Loucy (cell line): ENCODE data around the gene LDAH.

Experiments
- H2AFZ ChIP-seq: fragments of 200-600 bp; sonication (generic); 2 replicates; pipeline ENCODE4 v1.6.0; 2016; ENCODE audit warnings: antibody characterized with exemption, mild to moderate bottlenecking, low read length, moderate library complexity
- H3F3A ChIP-seq: fragments of 200-600 bp; 2 replicates; pipeline ENCODE4 v1.6.0; 2016; ENCODE audit warnings: antibody characterized with exemption, low read depth, mild to moderate bottlenecking
- H3K27me3 ChIP-seq: fragments of 200-600 bp; sonication (generic); 2 replicates; pipeline ENCODE4 v1.6.1; 2014; ENCODE audit warnings: low read length, mild to moderate bottlenecking; ENCODE audit not compliant: insufficient read depth, poor library complexity, severe bottlenecking
- H3K36me3 ChIP-seq: fragments of 200-600 bp; sonication (generic); 2 replicates; pipeline ENCODE4 v1.6.1; 2016; ENCODE audit warnings: low read length; ENCODE audit not compliant: insufficient read depth
- H3K4me1 ChIP-seq: fragments of 200-600 bp; sonication (generic); 2 replicates; pipeline ENCODE4 v1.5.1; 2014; ENCODE audit warnings: low read length, mild to moderate bottlenecking; ENCODE audit not compliant: insufficient read depth, poor library complexity, severe bottlenecking
- H3K4me2 ChIP-seq: fragments of 200-600 bp; sonication (generic); 2 replicates; pipeline ENCODE4 v1.6.0; 2014; ENCODE audit warnings: antibody characterized with exemption, low read length, low read depth, mild to moderate bottlenecking; ENCODE audit not compliant: poor library complexity, severe bottlenecking
- H3K4me3 ChIP-seq: fragments of 200-600 bp; sonication (generic); 2 replicates; pipeline ENCODE4 v1.5.1; 2014; ENCODE audit warnings: low read length, mild to moderate bottlenecking, mixed read lengths; ENCODE audit not compliant: poor library complexity, severe bottlenecking
- H3K79me2 ChIP-seq: fragments of 200-600 bp; sonication (generic); 2 replicates; pipeline ENCODE4 v1.6.1; 2014; ENCODE audit warnings: low read length; ENCODE audit not compliant: insufficient read depth
- H3K9ac ChIP-seq: fragments of 200-600 bp; sonication (generic); 2 replicates; pipeline ENCODE4 v1.6.0; 2014; ENCODE audit warnings: mild to moderate bottlenecking, low read depth, low read length, moderate library complexity; ENCODE audit not compliant: poor library complexity, severe bottlenecking
- H3K9me2 ChIP-seq: fragments of 200-600 bp; sonication (generic); replicated peaks from 2 replicates; pipeline ENCODE4 v1.6.1; 2016; ENCODE audit warnings: low read depth, low read length, mixed read lengths
- H3K9me3 ChIP-seq: fragments of 200-600 bp; sonication (generic); 2 replicates; pipeline ENCODE4 v1.6.1; 2014; ENCODE audit warnings: mild to moderate bottlenecking, antibody characterized with exemption, low read length, low read depth; ENCODE audit not compliant: insufficient read depth
- H4K20me1 ChIP-seq: fragments of 200-600 bp; sonication (generic); 2 replicates; pipeline ENCODE4 v1.6.0; 2014; ENCODE audit warnings: antibody characterized with exemption, low read length, mild to moderate bottlenecking; ENCODE audit not compliant: insufficient read depth, poor library complexity, severe bottlenecking
- EZH2phosphoT487 ChIP-seq: fragments of 200-600 bp; IDR thresholded peaks from 2 replicates; pipeline ENCODE4 v1.6.1; 2018; ENCODE audit warnings: antibody characterized with exemption, mild to moderate bottlenecking, moderate library complexity, borderline replicate concordance
- TF ChIP-seq, protein P1 (sequence below): fragments of 200-600 bp; sonication (generic); conservative IDR thresholded peaks from 2 replicates; pipeline ENCODE4 v1.5.1; 2014; ENCODE audit warnings: mild to moderate bottlenecking, antibody characterized with exemption, low read length

Gene LDAH

DNA sequence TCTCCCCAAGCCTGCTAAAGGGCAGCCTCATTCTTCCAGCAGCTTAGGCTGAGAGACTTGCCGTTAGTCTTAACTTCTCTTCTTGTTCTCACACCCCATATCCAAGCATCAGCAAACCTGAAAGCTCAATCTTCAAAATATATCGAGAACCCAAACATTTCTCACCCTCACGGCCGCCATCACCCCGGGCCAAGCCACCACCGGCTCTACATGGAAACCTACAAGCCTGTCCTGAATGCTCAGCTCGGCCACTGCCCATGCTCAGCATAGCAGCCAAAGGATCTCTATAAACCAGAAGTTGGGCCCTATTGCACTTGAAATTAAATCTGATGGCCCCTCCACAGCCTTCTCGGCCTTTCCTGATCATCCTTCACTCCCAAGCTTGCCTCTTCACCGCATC lies 174.1 kb downstream of the LDAH start:
- Histone ChIP-seq H3K9me3 (no peaks in the 10 kb centered on the region), H3K9me2 (no peaks in the 10 kb centered on the region), H3K4me1 (peaks cover 58% of the 10 kb centered on the region), H3K4me3 (no peak overlapping the region), H3K36me3 (no peaks in the 10 kb centered on the region), H2AFZ (no peak overlapping the region), H3K9ac (peak overlapping the region; percentile 51), H3F3A (no peaks in the 10 kb centered on the region; the same call in 1 of the 2 replicates), H4K20me1 (no peaks in the 10 kb centered on the region), H3K4me2 (peak overlapping the region; percentile 99), H3K79me2 (peaks cover 4% of the 10 kb centered on the region; the same call in 1 of the 2 replicates), H3K27me3 (no peaks in the 10 kb centered on the region)
- no peak for TF ChIP-seq EZH2phosphoT487
- TF ChIP-seq, protein P1, sequence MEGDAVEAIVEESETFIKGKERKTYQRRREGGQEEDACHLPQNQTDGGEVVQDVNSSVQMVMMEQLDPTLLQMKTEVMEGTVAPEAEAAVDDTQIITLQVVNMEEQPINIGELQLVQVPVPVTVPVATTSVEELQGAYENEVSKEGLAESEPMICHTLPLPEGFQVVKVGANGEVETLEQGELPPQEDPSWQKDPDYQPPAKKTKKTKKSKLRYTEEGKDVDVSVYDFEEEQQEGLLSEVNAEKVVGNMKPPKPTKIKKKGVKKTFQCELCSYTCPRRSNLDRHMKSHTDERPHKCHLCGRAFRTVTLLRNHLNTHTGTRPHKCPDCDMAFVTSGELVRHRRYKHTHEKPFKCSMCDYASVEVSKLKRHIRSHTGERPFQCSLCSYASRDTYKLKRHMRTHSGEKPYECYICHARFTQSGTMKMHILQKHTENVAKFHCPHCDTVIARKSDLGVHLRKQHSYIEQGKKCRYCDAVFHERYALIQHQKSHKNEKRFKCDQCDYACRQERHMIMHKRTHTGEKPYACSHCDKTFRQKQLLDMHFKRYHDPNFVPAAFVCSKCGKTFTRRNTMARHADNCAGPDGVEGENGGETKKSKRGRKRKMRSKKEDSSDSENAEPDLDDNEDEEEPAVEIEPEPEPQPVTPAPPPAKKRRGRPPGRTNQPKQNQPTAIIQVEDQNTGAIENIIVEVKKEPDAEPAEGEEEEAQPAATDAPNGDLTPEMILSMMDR = no peak

DNA sequence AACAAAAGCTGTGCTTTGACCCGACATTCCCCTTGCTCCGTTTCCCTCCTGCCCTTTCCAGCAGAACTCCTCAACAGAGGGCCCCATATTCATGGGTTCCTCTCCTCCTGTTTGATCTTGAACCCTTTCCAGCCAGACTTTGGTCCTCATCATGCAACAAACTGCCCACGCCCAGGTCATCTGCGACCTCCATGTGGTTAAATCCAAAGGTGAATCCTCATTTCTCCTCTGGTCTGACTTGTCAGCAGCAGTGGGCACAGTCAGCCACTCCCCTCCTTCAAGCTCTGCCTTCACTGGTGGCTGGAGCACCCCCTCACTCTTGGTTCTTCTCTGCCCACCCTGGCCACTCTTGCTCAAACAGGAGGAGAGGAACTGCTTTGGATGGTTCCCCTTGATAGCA lies 174.7 kb downstream of the LDAH start:
- peak overlapping the region; percentile 10 for H3K4me3 ChIP-seq
- H3F3A ChIP-seq = no peaks in the 10 kb centered on the region; the same call in 1 of the 2 replicates
- H2AFZ ChIP-seq = no peak overlapping the region
- peaks cover 4% of the 10 kb centered on the region; the same call in 1 of the 2 replicates for H3K79me2 ChIP-seq
- no peaks in the 10 kb centered on the region for H3K9me3 ChIP-seq
- H3K9me2 ChIP-seq = no peaks in the 10 kb centered on the region
- TF ChIP-seq, protein P1 = no peak
- TF ChIP-seq EZH2phosphoT487 = no peak
- peaks cover 51% of the 10 kb centered on the region for H3K4me1 ChIP-seq
- peak overlapping the region; percentile 51 for H3K9ac ChIP-seq
- H3K36me3 ChIP-seq = no peaks in the 10 kb centered on the region
- H3K27me3 ChIP-seq = no peaks in the 10 kb centered on the region
- peak overlapping the region; percentile 99 for H3K4me2 ChIP-seq
- no peaks in the 10 kb centered on the region for H4K20me1 ChIP-seq

DNA sequence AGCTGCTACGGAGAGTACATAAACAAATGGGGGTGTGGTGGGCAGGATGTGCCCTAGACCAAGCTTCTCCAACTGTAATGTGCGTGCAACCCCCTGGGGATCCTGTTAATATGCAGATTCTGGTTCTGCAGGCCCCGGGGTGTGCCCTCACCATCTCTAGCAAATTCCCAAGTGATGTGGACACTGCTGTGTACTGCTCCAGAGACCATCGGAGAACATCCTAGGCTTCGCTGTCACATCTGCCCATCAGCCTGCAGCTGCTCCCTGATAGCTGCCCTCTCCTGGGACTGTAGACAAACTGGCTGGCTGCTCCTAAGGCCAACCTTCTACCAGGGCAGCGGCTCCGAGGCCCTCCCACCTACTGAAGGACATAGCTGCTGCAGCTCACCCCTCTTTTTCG lies 175.2 kb downstream of the LDAH start:
- no peaks in the 10 kb centered on the region for H3K27me3 ChIP-seq
- peak overlapping the region; percentile 8 for H3K9ac ChIP-seq
- peak overlapping the region; percentile 10 for H3K4me3 ChIP-seq
- H3K4me2 ChIP-seq = peak overlapping the region; percentile 99
- H3K9me3 ChIP-seq = no peaks in the 10 kb centered on the region
- H4K20me1 ChIP-seq = no peaks in the 10 kb centered on the region
- H2AFZ ChIP-seq = no peak overlapping the region
- H3K9me2 ChIP-seq = no peaks in the 10 kb centered on the region
- H3K36me3 ChIP-seq = no peaks in the 10 kb centered on the region
- H3K79me2 ChIP-seq = peaks cover 4% of the 10 kb centered on the region; the same call in 1 of the 2 replicates
- H3F3A ChIP-seq = no peaks in the 10 kb centered on the region; the same call in 1 of the 2 replicates
- peaks cover 47% of the 10 kb centered on the region for H3K4me1 ChIP-seq
- TF ChIP-seq EZH2phosphoT487 = no peak
- TF ChIP-seq, protein P1 = no peak
